AG09319 (cell line): ENCODE results near the gene IRAG1.
A peak's percentile ranks its signal among the peaks of the same experiment; 100 is the strongest.

Source experiments
- DNase-seq: peaks from one replicate; pipeline ENCODE4 v3.0.0-alpha.2; 2010; ENCODE audit warnings: low read depth; ENCODE audit errors: extremely low read depth
- TF ChIP-seq, protein P1 (sequence below): IDR thresholded peaks from 2 replicates; pipeline ENCODE4 v1.5.1; 2011; ENCODE audit warnings: low read depth, mild to moderate bottlenecking, inconsistent platforms, low read length, moderate library complexity

IRAG1 gene

DNA sequence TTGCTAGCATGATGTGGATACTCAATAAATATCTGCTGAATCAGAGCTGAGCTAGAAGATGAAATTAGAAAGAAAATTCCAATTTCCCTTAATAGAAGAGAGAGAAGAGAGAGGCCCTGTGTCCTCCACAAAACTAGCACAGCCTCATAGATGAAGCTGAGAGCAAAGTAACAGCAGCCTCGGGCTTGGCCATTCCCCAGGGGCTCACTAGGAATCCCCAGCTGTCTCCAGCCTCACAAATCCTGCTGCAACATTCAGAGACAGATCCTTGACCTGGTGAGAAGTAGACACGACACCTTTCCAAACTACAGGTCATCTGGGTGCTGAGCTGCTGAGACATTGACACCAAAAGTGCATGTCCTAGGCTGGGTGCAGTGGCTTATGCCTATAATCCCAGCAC, 26.1 kb upstream of the IRAG1 start:
- TF ChIP-seq, protein P1, sequence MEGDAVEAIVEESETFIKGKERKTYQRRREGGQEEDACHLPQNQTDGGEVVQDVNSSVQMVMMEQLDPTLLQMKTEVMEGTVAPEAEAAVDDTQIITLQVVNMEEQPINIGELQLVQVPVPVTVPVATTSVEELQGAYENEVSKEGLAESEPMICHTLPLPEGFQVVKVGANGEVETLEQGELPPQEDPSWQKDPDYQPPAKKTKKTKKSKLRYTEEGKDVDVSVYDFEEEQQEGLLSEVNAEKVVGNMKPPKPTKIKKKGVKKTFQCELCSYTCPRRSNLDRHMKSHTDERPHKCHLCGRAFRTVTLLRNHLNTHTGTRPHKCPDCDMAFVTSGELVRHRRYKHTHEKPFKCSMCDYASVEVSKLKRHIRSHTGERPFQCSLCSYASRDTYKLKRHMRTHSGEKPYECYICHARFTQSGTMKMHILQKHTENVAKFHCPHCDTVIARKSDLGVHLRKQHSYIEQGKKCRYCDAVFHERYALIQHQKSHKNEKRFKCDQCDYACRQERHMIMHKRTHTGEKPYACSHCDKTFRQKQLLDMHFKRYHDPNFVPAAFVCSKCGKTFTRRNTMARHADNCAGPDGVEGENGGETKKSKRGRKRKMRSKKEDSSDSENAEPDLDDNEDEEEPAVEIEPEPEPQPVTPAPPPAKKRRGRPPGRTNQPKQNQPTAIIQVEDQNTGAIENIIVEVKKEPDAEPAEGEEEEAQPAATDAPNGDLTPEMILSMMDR: no peak
- no peak for DNase-seq

DNA sequence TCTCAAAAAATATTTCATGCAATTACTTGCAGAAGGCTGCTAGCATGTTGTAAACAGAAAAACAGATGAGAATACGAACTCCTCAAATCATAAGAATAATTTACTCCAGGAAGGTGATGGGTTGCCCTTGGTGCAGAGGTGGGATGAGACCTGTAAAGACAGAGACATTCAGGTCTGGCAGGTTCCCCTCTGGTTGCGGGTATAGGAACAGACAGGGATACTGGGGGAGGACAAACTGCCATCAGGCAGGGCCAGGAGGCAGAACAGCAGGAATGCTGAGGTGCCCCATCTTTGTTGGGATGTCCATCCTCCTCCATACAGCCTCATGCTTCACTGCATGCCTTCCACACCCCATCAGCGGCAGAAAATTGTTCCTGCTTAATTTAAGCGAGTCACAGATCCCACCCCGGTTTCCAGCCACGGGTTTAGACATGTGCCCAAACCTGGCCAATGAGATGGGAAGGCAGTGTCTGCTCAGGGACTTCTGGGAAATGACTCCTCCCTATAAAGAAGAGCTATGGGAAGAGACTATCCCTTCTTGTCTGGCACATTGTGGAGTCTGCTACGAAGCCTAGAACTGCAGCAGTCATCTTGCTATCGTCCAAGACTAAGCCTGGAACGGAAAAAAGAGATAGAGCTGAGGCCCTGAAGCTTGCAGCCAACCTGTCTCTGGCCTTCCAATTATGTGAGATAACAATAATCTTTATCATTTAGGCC, 23.1 kb upstream of the IRAG1 start:
- TF ChIP-seq, protein P1: no peak
- DNase-seq: no peak

DNA sequence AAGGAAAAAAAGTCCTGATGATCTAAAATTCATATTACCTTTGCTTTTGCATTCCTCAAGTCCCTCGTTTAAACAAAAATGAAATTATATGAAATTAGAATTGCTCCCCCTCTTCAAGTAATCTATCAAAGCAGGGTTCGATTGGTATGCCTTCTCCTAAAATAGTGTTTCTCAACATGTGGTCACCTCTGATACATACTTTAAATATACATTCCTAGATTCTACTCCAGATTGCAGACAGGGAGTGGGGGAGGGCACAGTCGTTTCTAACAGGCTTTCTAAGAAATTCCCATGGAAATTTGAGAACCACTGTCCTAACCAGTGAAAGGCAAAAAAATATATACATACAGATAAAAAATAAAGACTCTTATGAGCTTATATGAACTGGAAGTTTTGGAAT, 22.6 kb upstream of the IRAG1 start:
- DNase-seq: no peak
- TF ChIP-seq, protein P1: no peak

DNA sequence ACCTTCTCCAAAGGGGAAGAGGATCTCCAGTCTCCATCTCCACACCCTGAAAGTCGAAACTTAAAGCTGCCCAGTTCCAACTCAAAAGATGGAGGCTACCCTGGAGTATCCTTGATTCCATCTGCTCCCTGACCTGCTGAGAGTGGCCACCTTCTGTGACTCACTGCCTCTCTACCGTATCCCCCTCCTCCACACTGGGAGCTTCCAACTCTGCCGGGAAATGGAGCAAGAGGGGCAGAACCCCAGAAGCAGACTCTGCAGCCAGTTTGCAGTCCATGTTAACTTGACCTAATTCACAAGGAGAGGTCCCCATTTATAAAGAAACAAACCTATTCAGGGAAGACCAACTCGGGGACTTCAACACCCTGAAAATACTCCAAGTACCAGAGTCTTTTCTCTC, 22.0 kb upstream of the IRAG1 start:
- no peak for DNase-seq
- TF ChIP-seq, protein P1: no peak

DNA sequence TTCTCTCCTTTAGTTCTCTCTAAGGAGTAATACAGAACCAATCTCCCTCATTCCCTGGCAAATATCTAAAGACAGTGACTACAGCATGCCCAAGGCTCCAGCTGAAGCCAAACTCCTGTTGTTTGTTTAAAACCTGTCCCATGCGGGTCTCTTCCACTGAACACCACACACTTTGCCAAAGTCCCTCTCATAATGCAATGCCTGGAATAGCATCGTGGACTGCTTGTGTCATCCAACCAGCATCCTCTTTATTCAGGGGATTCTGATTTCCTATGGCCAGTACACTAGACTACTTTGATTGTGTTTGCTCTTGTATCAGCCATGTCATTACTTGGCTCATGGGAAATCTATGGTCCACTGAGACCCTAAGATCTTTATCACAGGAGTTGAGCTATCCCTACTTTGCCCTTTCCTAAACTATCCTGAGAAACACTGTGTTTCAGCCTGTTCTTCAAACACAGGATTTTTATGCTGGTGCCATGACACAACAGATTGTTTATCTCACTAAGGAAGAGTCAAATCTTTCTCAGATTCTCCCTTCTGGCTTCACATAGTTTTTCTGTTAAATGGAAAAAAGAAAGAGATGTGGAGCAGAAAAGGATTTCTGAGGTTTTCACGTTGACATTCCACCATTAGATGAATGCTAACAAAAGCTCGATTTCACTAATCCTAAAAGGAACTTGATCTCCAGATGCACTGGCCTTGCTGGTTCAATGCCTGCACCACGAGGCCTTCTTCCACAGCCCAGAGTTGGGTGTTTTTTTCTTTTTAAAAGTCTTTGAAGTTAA, 15.9 kb upstream of the IRAG1 start:
- TF ChIP-seq, protein P1: no peak
- DNase-seq: peak; percentile 49

DNA sequence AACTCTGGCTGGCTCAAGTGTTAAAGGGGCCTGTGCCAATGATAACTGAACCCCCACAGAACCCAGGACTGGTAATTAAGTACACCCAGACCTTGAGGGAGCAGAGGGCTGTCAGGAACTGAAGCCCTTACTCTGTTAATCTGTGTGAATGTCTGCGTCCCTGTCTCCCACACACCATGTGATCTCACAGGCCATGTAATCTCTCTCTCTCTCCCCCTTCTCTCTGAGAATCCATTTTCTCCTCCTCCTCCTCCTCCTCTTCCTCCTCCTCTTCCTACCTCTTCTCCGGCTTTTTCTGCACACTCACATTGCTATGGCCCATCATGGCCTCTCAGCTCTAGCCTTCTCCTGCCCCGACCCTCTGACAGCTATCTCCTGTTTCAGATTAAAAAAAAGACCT, 14.6 kb upstream of the IRAG1 start:
- DNase-seq: no peak
- TF ChIP-seq, protein P1: no peak

DNA sequence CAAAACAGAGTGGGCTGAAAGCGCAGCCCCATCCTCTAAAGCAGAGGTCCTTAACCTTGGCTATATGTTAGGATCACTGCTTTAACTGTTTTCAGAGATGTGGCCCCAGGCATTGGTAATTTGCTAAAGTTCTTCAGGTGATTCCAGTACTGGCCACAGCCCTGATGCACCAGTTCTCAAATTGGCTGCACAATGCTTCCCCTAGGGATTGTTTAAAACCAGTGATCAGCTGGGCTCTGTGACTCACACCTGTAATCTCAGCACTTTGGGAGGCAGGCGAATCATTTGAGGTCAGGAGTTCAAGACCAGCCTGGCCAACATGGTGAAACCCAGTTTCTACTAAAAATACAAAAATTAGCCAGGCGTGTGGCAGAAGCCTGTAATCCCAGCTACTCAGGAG, 8.4 kb upstream of the IRAG1 start:
- DNase-seq: no peak
- TF ChIP-seq, protein P1: no peak
